GM21737 (cell line): ENCODE measurements around the gene SYT8.

Experiments used
- ATAC-seq: cut with Tn5 transposase; IDR thresholded peaks from one replicate; pipeline ENCODE4 v1.9.1; 2021; ENCODE audit warnings: mild to moderate bottlenecking, moderate library complexity; ENCODE audit not compliant: unreplicated experiment

Gene SYT8

GRCh38 chr11:1844221-1845094 is 9.7 kb downstream of the SYT8 start:
- ATAC-seq = no peak

GRCh38 chr11:1845095-1845429 is 10.3 kb downstream of the SYT8 start:
- no peak for ATAC-seq

DNA sequence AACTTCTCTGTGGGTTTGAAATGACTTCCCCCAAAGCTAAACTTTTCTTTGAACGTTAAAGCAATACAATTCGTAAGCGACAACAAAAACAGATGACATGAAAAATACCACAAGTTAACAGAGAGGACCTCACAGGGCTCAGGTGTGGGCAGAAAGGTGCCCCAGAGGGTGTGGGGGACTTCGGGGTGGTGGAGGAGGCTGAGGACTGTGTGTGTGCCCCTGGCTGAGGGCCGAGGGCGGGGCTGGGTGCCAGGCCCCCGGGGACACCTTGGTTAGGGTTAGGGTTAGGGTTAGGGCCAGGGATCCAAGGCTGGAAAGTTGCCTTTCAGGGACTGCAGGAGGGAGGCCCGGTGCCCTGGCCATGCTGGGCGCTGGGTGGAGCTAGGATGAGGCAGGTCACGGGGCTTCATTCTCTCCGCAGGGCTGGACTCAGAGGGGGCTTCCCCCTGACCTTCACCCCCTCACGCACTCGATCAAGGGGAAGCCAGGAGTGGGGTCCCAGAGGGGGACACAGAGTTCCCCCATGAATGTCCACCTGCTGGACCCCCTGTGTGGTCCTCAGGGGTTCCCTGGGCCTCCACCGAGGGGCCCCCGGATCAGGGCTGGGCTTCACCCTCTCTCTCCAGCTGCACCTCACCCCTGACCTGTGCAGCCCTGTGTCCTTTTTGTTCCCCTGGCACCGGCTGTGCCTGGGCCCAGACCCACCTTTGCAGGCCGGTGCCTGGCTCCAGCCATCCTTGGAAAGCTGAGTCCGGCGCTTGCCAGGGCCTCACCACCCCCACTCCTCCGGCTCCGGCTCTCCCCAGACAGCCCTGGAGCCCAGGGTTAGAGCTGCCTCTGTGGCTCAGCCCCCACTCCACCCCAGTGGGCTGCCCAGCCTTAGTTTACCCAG is 11.0 kb downstream of the SYT8 start:
- no peak for ATAC-seq

- ATAC-seq = no peak
Measured at GRCh38 chr11:1846453-1846932, 11.7 kb downstream of the SYT8 start.

- no peak for ATAC-seq
Measured at GRCh38 chr11:1847006-1847735, 12.4 kb downstream of the SYT8 start.

DNA sequence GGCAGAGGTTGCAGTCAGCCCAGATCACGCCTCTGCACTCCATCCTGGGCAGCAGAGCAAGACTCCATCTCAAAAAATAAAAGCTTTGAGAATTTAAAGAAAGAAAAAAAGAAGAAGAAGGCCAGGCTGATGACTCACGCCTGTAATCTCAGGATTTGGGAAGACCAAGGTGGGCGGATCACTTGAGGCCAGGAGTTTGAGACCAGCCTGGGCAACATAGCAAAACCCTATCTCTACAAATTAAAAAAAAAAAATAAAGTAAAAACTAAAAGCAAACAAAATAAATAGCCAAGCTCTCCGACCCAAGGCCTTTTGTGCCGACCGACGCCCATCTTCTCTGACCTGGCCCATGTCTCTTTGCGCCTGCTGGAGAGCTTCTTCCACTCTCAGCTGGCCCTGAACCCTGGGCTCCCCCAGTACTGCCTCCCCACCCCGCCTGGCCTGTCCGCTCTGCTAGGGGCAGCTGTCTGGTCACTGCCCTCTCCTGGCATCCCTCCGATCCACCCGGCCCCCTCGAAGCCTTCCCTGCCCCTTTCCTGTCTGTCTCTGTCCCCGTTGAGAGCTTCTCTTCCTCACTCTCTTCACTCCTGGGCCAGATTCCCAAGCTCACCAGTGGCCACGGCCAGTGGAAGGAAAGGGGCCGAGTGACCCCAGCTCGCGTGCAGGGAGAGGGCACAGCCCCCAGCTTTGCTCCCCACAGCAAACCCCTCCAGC is 13.3 kb downstream of the SYT8 start:
- no peak for ATAC-seq

- no peak for ATAC-seq
Measured at GRCh38 chr11:1848640-1849430, 14.0 kb downstream of the SYT8 start.

- ATAC-seq = no peak
Measured at GRCh38 chr11:1851468-1852180, 16.8 kb downstream of the SYT8 start.

DNA sequence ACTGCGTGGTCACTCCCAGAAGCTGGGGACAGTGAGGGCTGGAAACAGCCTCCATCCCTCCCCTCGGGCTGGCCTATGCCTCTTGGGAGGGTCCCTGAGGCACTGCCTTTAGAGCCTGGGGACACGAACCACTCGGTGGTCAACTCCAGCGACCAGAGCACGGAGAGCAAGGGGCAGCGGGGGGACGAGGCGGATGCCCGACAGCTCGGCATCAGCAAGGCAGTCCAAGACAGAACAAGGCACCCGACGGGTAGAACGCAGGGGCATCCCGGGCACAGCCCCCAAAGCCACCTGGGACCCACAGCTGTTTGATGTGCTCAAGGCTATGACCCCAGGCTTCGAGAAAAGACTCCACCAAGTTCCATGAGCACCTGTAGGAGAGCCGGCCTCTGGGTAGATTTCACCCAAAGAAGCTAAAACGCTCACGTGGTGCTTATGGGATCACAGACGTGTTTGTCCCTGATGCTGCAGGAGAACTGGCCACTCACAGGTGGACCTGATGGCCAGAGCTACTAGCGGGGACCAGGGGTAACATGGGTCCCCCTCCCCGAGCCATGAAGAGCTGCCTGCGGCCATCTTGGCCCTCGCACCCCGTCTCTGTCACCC is 17.6 kb downstream of the SYT8 start:
- no peak for ATAC-seq

GRCh38 chr11:1852877-1853276 is 18.1 kb downstream of the SYT8 start, which contains the start of gene LSP1:
LSP1 (plus strand) TSS chr11:1853084; CDS start chr11:1853145, 61 bp downstream.
- ATAC-seq = peak; percentile 39

- ATAC-seq = no peak
Measured at GRCh38 chr11:1853376-1854131, 18.8 kb downstream of the SYT8 start.

- peak; percentile 32 for ATAC-seq
Measured at GRCh38 chr11:1854132-1854948, 19.6 kb downstream of the SYT8 start.

GRCh38 chr11:1854949-1855885 is 20.4 kb downstream of the SYT8 start:
- ATAC-seq = peak; percentile 35

- no peak for ATAC-seq
Measured at GRCh38 chr11:1855886-1856265, 21.1 kb downstream of the SYT8 start.

- ATAC-seq = no peak
Measured at GRCh38 chr11:1856306-1857005, 21.7 kb downstream of the SYT8 start.
